Measurements from ENCODE around the gene LILRB5. TPM values are rescaled to one million over a fixed set of nuclear protein-coding genes. Genes with fewer than 3 reads are reported as not detected.

Gene LILRB5
- total and polyA plus RNA-seq, 9 of the 15 experiments (the other 6 are each of a cell fraction or from before 2014, with no cell fraction given) = not detected

DNA sequence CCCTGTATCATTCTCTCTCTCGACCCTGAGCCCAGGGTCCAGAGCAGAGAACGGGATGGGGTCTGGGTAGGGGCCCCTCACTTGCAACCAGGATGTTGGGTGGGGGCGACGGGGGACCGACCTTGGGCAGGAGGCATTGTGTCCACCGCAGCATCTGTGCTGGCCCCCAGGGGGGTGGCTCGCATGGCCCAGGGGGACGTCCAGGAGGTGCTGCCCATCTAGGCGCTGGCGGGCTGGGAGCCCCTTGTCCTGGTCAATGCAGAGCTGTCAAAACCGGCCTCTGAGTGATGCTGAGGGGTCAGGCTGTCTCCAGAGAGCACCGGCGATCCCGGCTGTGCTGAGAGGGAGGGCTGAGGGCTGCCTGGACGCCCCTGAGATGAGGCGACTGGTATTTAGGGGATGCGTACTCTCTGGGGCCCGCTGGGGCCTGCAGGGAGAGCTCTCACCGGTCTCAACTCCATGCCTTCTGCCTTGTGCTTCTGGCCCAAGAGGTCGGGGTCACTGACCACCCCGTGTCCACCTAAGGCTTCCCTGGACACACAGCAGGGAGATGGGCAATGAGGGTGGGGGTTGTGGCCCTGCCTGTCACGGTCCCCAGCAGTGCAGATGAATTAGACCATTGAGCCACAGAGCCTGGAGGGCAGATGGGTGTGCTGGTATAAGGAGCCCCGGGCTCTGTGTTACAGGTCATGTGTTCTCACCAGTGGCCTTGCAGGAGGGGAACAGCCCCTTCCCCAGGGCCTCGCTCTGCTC lies 47.8 kb downstream of the LILRB5 start (continued):
- TF ChIP-seq, protein P1, sequence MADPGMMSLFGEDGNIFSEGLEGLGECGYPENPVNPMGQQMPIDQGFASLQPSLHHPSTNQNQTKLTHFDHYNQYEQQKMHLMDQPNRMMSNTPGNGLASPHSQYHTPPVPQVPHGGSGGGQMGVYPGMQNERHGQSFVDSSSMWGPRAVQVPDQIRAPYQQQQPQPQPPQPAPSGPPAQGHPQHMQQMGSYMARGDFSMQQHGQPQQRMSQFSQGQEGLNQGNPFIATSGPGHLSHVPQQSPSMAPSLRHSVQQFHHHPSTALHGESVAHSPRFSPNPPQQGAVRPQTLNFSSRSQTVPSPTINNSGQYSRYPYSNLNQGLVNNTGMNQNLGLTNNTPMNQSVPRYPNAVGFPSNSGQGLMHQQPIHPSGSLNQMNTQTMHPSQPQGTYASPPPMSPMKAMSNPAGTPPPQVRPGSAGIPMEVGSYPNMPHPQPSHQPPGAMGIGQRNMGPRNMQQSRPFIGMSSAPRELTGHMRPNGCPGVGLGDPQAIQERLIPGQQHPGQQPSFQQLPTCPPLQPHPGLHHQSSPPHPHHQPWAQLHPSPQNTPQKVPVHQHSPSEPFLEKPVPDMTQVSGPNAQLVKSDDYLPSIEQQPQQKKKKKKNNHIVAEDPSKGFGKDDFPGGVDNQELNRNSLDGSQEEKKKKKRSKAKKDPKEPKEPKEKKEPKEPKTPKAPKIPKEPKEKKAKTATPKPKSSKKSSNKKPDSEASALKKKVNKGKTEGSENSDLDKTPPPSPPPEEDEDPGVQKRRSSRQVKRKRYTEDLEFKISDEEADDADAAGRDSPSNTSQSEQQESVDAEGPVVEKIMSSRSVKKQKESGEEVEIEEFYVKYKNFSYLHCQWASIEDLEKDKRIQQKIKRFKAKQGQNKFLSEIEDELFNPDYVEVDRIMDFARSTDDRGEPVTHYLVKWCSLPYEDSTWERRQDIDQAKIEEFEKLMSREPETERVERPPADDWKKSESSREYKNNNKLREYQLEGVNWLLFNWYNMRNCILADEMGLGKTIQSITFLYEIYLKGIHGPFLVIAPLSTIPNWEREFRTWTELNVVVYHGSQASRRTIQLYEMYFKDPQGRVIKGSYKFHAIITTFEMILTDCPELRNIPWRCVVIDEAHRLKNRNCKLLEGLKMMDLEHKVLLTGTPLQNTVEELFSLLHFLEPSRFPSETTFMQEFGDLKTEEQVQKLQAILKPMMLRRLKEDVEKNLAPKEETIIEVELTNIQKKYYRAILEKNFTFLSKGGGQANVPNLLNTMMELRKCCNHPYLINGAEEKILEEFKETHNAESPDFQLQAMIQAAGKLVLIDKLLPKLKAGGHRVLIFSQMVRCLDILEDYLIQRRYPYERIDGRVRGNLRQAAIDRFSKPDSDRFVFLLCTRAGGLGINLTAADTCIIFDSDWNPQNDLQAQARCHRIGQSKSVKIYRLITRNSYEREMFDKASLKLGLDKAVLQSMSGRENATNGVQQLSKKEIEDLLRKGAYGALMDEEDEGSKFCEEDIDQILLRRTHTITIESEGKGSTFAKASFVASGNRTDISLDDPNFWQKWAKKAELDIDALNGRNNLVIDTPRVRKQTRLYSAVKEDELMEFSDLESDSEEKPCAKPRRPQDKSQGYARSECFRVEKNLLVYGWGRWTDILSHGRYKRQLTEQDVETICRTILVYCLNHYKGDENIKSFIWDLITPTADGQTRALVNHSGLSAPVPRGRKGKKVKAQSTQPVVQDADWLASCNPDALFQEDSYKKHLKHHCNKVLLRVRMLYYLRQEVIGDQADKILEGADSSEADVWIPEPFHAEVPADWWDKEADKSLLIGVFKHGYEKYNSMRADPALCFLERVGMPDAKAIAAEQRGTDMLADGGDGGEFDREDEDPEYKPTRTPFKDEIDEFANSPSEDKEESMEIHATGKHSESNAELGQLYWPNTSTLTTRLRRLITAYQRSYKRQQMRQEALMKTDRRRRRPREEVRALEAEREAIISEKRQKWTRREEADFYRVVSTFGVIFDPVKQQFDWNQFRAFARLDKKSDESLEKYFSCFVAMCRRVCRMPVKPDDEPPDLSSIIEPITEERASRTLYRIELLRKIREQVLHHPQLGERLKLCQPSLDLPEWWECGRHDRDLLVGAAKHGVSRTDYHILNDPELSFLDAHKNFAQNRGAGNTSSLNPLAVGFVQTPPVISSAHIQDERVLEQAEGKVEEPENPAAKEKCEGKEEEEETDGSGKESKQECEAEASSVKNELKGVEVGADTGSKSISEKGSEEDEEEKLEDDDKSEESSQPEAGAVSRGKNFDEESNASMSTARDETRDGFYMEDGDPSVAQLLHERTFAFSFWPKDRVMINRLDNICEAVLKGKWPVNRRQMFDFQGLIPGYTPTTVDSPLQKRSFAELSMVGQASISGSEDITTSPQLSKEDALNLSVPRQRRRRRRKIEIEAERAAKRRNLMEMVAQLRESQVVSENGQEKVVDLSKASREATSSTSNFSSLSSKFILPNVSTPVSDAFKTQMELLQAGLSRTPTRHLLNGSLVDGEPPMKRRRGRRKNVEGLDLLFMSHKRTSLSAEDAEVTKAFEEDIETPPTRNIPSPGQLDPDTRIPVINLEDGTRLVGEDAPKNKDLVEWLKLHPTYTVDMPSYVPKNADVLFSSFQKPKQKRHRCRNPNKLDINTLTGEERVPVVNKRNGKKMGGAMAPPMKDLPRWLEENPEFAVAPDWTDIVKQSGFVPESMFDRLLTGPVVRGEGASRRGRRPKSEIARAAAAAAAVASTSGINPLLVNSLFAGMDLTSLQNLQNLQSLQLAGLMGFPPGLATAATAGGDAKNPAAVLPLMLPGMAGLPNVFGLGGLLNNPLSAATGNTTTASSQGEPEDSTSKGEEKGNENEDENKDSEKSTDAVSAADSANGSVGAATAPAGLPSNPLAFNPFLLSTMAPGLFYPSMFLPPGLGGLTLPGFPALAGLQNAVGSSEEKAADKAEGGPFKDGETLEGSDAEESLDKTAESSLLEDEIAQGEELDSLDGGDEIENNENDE (IDR thresholded peaks at IDR 0.05; ENCODE audit: low read depth, low read length) = peak; percentile 55
- TF ChIP-seq HDAC1 (IDR thresholded peaks at IDR 0.05) = no peak
- peak; percentile 11 for TF ChIP-seq SMAD1 (IDR thresholded peaks at IDR 0.05; ENCODE audit: low read depth, low read length, partially characterized antibody)
- TF ChIP-seq ARID2 (IDR thresholded peaks at IDR 0.05) = no peak
- peak; percentile 89 for TF ChIP-seq POLR2G (IDR thresholded peaks at IDR 0.05; ENCODE audit: low read depth, low read length)
- TF ChIP-seq ZNF41 (CRISPR knock-in tag; conservative IDR thresholded peaks at IDR 0.05) = no peak
- peak in 1 of 2 experiments; percentile 29; a peak in 1 of 4 replicates for TF ChIP-seq SIN3A (IDR thresholded peaks at IDR 0.05; ENCODE audit: borderline replicate concordance in 2 of 2, control insufficient read depth in 1 of 2, low read depth in 2 of 2, low read length in 2 of 2)
- peak; percentile 78 for TF ChIP-seq RBFOX2 (IDR thresholded peaks at IDR 0.05; ENCODE audit: low read depth, low read length)
